ENCODE measurements around the gene BLTP2.

GRCh38 chr17:28684963-28685362 is 40.0 kb upstream of the BLTP2 start:
- TF ChIP-seq SUZ12 (IDR thresholded peaks at IDR 0.05; ENCODE audit: extremely low read depth, insufficient read depth, insufficient read length) (no peak), ZNF274 (IDR thresholded peaks at IDR 0.05; ENCODE audit: low read depth, low read length) (no peak), YY1 (IDR thresholded peaks at IDR 0.05; ENCODE audit: insufficient read depth, insufficient read length) (no peak)
